GM19438 (cell line): Measurements from ENCODE around the gene MIOX.
A peak's percentile ranks its signal among the peaks of the same experiment; 100 is the strongest.

Experiments used
- ATAC-seq: cut with Tn5 transposase; IDR thresholded peaks from one replicate; pipeline ENCODE4 v1.9.1; 2021; ENCODE audit warnings: low read depth; ENCODE audit not compliant: unreplicated experiment

MIOX gene

GRCh38 chr22:50454556-50455075 is 32.0 kb upstream of the MIOX start:
- no peak for ATAC-seq

GRCh38 chr22:50455201-50455600 is 31.5 kb upstream of the MIOX start:
- ATAC-seq = no peak

- ATAC-seq = no peak
These were observed 30.6 kb upstream of the MIOX start for GRCh38 chr22:50456026-50456425.

GRCh38 chr22:50456466-50457234 is 30.0 kb upstream of the MIOX start:
- no peak for ATAC-seq

- no peak for ATAC-seq
These were observed 27.6 kb upstream of the MIOX start for GRCh38 chr22:50459016-50459415.

- ATAC-seq = no peak
These were observed 27.0 kb upstream of the MIOX start for GRCh38 chr22:50459496-50460140.

GRCh38 chr22:50460938-50461337 is 25.7 kb upstream of the MIOX start:
- no peak for ATAC-seq

- no peak for ATAC-seq
These were observed 25.1 kb upstream of the MIOX start for GRCh38 chr22:50461536-50461935.

GRCh38 chr22:50461979-50462540 is 24.6 kb upstream of the MIOX start:
- ATAC-seq = no peak

- no peak for ATAC-seq
These were observed 23.3 kb upstream of the MIOX start for GRCh38 chr22:50463188-50463900.

GRCh38 chr22:50464451-50464850 is 22.2 kb upstream of the MIOX start:
- no peak for ATAC-seq

- no peak for ATAC-seq
These were observed 21.4 kb upstream of the MIOX start for GRCh38 chr22:50465066-50465930.

- no peak for ATAC-seq
These were observed 19.3 kb upstream of the MIOX start for GRCh38 chr22:50467341-50467740.

GRCh38 chr22:50467773-50468440 is 18.8 kb upstream of the MIOX start:
- ATAC-seq = no peak

- no peak for ATAC-seq
These were observed 18.0 kb upstream of the MIOX start for GRCh38 chr22:50468626-50469025.

GRCh38 chr22:50469377-50470305 is 17.0 kb upstream of the MIOX start:
- peak; percentile 62 for ATAC-seq

GRCh38 chr22:50470491-50470890 is 16.2 kb upstream of the MIOX start:
- ATAC-seq = peak; percentile 1

GRCh38 chr22:50471197-50471847 is 15.3 kb upstream of the MIOX start:
- no peak for ATAC-seq
